ENCODE data around the gene TMEM221.

The TMEM221 gene

DNA sequence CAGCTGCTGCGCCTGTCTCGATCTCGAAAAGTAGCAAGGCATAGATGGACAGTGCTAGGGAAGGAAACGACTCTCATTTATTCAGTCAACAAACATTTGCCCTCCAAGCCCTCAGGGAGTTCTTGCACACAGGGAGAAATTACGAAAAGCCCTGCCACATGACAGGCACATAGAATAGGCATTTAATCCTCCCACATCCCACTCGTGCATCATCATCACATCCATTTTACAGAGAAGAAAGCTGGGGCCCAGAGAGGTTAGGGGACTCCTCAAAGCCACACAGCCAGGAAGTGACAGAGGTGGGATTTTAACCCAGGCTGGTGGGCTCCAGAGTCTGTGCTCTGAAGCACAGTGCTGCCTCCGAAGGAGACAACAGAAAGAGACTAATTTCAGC lies 11.6 kb downstream of the TMEM221 start:
- DNase-seq: no peak

DNA sequence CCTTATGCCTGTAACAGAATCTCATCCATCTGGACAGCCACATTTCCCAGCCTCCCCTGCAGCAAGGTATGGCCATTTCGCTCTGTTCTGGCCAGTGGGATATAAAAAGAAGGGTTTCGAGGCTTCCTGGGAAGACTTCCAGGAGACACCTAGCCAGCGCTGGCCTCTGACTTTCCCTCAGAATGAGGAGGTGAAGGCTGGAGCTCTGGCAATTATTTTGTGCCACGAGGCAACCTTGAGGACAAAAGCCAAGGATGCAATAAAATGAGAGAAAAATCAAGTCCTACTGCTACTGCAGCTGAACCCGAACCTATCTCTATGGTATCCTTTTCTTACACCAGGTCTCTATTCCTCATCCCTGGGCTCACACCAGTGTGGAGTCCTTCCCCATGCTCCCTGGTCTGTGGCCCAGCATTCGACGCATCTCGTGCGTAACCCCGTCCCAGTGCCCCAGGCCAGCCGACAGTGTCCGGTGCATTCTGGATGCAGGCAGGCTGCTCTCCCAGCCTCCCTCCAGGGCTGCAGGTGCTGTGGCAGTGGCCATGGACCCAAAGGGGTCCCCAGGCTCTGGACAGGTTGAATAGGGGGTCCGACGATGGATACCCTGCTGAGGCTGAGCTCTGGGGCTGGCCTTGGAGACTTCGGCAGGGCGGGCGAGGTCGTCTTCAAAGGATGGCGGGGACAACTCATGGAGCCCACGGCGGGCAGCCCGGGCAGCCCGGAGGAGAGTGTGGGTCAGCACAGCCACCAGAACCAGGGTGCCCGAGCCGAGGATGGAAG lies 12.2 kb downstream of the TMEM221 start:
- no peak for DNase-seq

DNA sequence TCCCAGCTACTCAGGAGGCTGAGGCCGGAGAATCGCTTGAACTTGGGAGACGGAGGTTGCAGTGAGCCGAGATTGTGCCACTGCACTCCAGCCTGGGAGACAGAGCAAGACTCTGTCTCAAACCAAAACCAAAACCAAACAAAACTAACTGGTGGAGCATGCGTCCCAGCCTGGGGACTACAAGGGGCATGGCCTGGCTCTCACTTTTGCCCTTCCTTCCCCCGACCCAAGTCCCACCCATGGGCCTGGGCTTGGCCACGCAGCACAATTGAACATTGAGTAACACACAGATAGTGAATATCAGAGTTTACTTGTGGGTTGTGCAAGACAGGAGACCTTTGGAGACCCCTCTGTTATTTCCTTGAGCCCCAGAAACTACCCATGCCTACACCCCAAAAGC lies 13.2 kb downstream of the TMEM221 start:
- no peak for DNase-seq

DNA sequence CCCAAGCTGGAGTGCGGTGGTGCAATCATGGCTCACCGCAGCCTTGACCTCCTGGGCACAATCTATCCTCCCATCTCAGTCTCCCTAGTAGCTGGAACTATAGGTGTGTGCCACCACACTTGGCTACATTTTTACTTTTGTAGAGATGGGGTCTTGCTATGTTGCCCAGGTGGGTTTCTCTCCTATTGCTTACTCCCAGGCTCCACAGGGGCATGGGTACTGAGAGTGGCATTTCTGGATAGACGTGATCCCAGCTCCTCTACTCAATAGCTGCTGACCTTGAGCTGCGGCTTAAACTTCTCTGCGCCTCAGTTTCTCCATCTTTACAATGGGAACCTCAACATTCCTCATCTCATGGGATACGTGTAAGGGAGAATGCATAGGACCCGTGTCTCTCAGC lies 17.1 kb downstream of the TMEM221 start:
- no peak for DNase-seq

DNA sequence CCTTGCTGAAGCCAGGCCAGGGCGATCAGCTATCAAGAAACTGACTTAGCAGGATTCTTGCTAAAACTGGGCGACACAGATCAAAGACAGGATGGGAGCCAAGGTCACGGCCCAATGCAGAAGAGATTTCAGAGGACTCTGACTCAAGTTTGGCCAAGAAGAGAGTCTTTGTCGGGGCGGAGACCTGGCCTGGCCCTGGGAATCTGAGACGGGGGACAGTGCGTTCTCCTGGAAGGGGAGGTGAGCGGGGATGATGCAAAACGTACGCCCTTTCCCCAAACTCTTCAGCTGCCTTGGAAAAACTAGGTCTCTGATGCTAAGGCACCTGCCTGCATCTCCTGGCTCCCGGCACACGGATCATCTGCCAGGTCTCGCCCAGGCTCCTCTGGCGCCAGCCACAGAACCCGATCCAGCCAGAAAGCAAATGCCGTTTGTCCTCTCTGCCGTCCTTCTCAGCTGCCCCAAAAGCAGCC lies 18.8 kb downstream of the TMEM221 start:
- DNase-seq: no peak

DNA sequence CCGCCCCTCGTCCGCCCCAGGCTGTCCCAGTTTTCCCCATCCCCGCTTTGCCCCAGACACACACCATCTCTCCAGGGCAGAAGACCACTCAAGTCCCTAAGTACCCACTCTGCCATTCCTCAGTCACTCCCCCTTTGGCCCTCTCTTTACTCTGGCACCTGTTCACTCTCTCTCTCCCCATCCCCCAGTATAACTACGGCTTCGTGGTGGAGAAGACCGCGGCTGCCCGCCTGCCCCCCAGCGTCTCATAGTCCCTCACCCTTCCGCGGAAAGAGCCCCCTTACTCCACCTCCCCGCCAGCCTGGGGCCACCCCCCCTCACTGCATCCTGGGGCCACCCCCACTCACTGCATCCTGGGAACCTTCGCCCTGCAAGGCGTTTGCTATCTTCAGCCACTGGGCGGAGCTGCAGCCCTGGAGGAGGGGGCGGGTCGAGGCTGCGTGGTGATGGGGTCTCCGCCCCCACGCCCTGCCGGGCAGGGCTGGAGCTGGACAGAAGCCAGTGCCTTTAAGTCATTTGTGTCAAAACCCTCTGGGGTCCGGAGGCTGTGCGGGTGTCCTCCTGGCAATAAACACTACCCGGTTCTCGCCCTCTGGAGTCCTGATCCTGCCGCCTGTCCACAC lies 23.6 kb downstream of the TMEM221 start:
- peak; percentile 54 for DNase-seq

DNA sequence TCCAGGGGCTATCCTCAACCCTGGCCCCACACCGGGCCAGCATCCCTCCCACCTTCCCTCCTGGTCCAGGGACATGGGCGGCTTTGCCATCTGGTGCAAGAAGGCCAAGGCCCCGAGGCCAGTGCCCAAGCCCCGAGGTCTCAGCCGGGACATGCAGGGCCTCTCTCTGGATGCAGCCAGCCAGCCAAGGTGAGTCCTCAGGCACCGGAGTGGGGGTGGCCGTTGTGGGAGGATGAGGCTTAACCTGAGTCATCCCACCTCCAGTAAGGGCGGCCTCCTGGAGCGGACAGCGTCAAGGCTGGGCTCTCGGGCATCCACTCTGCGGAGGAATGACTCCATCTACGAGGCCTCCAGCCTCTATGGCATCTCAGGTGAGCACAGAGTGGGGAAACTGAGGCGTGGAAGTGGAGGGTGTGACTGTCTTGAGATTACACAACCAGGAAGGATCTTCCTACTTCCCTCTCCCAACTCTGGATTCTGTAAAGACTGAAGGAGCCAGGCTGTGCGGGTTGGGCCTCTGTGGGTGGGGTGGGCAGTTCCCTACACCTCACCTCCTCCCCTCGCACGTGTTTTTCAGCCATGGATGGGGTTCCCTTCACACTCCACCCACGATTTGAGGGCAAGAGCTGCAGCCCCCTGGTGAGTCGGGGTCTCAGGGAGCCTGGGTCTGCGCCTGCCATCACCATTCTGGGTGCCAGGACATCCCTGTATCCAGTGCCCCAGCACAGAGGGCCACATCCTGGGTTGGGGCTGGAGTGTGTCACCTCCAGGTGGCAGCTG lies 24.8 kb downstream of the TMEM221 start:
- no peak for DNase-seq

DNA sequence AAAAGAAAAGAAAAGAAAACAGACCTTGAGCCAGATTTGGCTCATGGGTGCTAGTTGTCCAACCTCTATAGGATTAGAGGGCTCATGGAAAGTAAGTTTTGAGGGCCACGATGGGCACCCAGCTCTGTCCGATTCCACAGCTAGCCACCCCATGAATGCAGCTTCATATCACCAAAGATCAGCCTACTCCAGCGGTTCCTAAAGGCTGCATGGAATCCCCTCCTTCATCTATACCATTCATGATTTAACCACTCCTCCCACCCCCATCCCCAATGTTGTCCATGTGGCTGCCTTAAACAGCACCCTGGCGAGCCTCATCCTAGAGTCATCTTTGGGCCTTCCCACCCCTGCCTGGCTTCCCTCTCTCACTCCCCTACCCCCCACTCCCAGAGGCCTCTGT lies 26.5 kb downstream of the TMEM221 start:
- DNase-seq: no peak

DNA sequence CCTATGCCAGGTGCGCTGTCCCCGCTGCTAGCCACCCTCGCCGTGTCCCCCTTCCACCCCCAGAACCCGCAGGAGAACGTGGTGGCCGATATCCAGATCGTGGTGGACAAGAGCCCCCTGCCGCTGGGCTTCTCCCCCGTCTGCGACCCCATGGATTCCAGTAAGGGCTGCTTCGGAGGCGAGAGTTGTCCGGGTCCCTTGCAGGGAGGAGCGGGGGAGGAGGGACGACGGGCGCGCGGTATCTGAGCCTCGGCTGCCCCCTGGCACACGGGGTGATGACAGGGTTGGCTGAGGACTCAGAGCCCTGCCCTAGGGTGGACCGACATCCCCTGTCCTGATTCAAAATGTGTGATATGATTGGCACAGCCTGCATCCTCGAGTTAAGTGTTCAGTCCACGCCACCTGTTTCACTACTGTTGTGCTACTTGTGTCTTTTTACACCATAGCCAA lies 28.0 kb downstream of the TMEM221 start:
- peak; percentile 32 for DNase-seq

DNA sequence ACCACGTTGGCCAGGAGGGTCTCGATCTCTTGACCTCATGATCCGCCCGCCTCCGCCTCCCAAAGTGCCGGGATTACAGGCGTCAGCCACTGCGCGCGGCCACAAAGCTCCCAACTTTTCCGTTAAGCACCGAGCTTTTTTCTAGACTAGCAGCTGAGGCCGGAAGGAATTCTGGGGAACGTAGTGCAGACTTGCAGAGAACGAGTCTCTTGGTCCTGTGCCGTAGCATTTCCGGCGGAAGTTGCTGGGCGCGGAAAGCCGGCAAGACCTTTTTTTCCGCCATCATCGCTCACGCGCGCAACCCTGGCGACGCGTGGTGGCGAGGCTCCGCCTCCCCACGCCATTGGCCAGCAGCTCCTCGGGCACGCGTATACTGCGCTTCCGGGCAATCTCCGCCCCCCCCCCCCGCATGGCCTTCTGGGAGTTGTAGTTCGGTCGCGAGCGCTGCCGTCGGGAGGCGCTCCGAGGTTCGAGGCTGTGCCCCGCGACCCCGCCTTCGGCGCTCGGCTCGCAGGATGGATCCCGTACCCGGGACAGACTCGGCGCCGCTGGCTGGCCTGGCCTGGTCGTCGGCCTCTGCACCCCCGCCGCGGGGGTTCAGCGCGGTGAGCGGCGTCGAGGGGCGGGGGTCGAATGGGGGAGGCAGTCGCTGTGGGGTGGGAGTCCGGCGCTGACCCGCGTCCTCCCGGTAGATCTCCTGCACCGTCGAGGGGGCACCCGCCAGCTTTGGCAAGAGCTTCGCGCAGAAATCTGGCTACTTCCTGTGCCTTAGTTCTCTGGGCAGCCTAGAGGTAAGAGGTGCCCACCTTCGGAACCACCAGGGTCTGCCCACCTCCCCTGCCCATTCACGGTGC lies 28.6 kb downstream of the TMEM221 start, which contains the start of gene MVB12A:
MVB12A (plus strand) TSS at position 427 of the 854 bp plus-strand sequence; CDS start at position 516, 89 bp downstream.
- DNase-seq: peak; percentile 98

DNA sequence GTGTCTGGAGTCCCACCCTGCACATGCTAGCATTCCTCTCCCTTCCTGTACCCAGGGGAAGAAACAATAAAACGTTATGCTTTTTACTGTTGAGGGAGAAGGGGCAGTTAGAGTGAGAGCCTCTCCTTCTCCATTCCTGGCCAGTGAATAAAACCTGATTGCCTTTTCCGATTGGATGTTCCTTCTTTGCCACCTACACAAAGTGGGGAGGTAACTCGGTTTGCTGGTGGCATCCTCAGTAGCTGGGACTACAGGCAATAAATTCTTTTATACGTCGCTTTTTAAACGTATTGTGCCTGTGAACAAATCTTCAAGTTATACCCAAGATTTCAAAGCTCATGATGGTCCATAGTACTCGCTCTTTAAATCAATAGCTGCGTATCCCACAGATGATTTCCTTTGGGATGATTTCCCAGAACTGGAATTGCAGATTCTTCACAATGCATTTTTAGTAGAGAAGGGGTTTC lies 29.3 kb downstream of the TMEM221 start:
- no peak for DNase-seq

DNA sequence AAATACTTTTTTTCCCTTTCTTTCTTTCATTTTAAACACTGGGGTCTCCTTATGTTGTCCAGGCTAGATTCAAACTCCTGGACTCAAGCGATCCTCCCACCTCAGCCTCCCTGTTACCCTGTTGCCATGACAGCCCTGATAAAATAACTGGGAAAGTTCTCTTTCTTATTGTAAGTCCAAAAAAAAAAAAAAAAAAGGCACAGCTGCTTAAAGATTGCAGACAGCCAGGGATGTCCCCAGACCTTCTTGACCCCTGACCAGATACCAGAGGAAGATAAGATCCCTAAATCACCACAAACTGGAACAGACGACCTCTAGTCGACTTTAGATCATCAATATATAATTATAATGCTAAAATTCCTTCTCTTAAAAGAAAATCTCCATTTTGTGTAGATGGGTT lies 29.8 kb downstream of the TMEM221 start:
- no peak for DNase-seq

DNA sequence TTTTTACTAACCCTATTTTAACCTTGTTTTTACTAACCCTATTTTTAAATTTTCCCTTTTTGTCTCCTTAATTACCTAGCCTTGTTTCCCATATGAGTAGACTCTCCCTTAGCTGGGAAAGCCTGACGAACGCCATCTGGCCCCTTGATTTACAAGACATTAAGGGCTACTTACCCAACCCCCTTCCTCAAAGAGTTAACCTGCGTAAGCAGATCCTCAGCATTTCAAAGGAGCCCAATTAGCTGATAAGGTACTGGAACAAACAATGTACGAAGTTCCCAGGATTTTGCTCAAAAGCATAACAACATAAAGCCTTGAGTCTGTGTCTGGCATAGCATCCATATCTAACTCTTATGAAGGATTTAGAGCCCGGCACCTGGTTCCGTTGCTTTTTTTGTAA lies 33.3 kb downstream of the TMEM221 start:
- DNase-seq: no peak

DNA sequence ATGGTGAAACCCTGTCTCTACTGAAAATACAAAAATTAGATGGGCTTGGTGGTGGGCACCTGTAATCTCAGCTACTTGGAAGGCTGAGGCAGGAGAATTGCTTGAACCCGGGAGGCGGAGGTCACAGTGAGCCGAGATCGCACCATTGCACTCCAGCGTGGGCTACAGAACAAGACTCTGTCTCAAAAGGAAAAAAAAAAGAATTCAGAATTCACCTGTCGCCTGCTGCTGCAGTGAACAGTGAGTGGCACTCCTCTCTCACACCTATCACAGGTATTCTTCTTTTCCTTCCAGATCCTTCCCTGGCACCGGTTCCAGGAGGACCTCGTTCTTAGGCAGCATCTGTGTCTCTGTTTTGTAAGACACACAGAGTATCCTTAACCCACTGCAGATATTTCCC lies 34.4 kb downstream of the TMEM221 start:
- no peak for DNase-seq

DNA sequence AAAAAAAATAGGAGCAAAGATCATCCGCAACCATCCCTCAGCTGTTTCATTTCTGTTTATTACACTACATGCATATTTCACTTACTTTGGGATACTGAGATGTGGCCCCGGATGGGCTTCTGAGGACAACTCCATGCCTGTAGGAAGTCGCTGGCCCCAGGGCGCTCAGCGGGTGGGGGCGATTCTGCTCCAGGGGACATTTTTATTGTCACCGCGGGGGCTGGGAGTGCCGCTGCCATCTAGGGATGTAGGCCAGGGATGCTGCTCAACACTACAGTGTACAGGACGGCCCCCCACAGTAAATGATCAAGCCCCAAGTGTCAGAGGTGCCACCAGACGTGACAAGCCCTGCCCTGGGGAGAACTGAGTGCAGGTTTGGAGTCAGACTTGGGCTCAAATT lies 36.7 kb downstream of the TMEM221 start:
- DNase-seq: no peak

DNA sequence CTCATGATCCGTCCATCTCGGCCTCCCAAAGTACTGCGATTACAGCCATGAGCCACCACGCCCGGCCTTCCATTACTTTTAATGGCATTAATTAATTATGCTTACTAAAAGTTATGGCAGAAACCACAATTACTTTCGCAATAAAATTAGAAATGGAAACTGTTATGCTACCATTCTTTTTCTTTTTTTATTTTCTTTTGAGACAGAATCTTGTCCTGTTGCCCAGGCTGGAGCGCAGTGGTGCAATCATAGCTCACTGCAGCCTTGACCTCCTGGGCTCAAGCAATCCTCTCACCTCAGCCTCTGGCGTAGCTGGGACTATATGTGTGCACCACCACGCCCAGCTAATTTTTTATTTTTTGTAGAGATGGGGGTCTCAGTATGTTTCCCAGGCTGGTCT lies 38.5 kb downstream of the TMEM221 start:
- no peak for DNase-seq

DNA sequence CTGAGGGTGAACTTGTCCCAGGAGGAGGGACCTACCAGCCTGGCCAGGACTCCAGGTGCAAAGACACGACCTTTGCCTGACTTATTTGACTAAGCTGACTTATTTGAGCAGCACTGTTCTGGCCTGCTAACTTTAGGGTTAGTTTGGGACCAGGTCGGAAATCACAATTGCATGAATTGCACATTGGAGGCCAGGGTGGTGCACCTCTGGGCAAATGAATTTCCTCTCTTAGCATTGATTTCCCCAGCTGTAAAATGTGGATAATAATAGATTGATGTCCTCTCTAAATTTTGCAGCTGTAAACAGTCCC lies 41.6 kb downstream of the TMEM221 start:
- DNase-seq: no peak

DNA sequence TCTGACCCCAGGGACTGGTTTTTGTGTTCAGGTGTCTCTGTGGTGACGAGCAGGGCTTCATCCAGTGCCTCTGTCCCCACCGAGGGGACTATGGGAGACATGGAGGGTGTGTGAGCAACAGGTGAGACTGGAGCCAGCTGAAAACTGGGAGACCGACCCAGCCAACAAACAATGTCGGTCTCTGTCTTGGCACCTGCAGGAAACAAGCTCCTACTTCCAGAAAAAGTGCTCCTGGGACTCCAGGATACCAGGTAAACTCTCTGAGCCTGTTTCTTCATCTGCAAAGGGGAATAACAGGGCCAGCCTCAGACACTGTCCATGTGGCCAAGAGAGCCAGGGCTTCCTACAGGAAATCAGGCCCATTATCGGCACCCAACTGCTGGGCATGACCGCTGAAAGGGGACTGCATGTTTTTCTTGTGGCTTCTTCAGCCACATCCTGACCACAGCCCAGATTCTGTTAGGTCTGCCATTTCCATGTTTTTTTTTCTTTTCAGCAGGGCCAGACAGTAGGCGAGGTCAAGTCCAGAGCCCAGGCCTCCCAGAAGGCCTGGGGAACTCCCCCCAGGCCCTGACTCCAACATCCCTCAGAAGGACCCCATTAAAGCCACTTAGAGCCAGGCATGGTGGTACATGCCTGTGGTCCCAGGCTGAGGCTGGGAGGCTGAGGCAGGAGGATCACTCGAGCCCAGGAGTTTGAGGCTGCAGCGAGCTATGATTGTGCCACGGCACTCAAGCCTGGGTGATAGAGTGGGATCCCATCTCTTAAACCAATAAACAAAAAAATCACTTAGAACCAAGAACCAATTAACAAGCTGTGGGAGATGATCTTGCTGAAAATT lies 42.2 kb downstream of the TMEM221 start:
- DNase-seq: no peak

DNA sequence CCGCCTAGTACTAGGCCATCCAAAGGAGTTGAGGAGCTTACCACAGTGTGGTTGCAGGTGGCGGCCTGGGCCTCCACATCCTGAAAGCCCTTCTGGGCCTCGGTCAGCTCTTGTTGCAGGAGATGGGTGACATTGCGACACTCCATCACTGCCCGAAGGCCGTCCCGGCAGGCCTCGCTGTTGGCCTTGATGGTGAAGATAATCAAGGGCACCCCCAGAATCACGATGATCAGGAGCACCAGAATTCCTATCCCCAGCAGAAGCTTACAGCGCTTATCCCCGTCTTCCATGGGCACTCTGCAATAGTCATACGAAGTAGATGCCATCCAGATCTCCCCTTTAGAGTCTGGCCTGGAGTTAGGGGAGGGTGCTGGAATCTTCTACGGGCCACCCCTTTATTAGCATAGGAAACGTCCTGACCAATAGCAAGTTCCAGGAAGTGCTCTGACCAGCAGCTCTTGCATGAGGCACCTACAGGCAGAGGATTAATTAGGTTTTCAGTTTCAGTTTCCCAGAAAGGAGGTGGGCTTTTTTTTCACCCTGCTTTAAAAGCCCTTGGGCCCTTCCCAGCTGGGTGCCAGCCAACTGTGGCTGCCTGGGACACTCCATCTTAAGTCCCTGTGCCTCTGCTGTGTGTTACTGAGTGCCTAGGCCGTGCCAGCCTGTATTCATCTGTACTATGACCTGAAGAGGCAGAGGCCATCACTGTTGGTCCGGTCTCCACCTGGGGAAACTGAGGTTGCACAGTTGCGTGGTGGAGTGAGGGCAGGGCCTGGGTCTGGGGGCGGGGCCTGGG lies 43.0 kb downstream of the TMEM221 start, which contains the start of gene BST2:
BST2 (minus strand) TSS at position 381 of the 796 bp plus-strand sequence; CDS start at position 326, 55 bp downstream.
- no peak for DNase-seq

DNA sequence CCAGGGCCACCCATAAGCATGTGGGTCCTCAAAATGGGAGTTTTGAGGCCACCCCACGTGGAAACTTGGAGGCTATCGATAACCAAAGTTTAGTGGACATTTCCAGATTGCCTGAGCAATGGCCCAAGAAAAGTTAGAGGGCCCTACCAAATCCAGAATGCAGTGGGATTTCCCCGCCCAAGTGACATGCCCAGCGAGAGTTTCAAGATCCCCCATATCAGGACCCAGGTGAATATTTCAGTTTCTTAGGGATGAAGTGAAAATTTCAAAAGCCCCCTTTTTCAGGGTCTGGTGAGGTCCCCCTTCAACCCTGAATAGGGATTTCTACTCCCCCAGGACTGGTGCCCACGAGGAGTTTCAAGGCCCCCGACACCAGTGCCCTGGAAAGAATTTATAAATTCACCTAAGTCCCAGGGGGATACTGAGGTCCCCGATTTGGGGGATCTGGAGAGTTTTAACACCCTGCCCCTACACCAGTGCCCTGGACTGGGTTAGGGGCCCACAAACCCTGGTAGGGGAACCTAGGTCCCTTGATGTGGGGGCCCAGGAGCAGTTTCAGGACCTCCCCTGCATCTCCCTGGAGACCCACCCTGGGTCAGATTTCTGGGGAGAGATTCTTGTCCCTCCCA lies 43.7 kb downstream of the TMEM221 start:
- DNase-seq: no peak
